GM19025 (cell line): ENCODE data around the gene DPH1.

Source experiments
- ATAC-seq: cut with Tn5 transposase; IDR thresholded peaks from one replicate; pipeline ENCODE4 v1.9.1; 2021; ENCODE audit warnings: mild to moderate bottlenecking, low read depth, moderate library complexity; ENCODE audit not compliant: unreplicated experiment

Gene DPH1

GRCh38 chr17:2048805-2049204, 18.9 kb downstream of the DPH1 start:
- no peak for ATAC-seq

DNA sequence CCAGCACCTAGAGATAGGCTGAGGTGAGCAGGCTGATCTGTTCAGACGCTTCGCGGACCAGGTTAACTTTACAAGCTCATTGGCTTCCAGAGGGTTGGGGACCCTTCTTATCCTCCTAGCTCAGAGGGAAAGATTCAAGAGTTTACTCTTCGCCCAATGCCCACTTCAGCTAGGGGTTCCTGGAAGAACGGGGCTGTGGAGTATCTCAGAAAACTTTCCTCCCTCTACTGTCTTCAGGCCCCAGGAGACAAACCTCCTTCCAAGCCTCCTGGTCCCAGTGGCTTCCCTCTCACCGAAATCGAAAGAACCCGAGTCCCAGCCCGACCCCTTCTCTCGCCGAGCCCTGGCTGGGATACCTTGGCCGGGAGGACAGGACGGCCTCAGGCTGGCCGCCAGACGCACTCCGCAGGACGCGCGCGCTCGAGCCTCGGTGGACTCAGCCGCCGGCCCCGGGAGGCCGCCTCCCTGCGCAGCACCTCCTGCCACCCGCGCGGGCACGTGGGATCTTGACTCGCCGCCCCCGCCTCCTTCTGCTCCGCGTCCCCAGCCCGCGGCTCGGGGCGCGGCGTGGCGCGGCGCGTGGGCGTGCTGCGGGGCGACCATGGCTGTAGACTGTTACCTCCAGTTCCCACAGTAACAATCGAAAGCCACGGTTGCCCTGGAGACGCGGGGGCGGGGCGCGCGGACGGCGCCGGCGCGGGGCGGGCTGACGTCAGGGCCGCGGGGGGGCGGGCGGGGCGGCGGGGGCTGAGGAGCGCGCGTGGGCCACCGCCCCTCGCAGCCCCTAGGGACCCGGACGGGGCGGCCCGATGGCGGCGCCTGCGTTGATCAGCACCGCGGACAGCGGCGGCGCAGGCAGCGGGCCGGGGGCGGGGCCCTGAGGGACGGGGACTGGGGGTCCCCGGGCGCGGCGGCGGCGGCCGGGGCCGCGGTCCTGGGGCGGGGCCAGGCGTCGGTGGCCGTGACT, 19.7 kb downstream of the DPH1 start:
- ATAC-seq: peak; percentile 60

DNA sequence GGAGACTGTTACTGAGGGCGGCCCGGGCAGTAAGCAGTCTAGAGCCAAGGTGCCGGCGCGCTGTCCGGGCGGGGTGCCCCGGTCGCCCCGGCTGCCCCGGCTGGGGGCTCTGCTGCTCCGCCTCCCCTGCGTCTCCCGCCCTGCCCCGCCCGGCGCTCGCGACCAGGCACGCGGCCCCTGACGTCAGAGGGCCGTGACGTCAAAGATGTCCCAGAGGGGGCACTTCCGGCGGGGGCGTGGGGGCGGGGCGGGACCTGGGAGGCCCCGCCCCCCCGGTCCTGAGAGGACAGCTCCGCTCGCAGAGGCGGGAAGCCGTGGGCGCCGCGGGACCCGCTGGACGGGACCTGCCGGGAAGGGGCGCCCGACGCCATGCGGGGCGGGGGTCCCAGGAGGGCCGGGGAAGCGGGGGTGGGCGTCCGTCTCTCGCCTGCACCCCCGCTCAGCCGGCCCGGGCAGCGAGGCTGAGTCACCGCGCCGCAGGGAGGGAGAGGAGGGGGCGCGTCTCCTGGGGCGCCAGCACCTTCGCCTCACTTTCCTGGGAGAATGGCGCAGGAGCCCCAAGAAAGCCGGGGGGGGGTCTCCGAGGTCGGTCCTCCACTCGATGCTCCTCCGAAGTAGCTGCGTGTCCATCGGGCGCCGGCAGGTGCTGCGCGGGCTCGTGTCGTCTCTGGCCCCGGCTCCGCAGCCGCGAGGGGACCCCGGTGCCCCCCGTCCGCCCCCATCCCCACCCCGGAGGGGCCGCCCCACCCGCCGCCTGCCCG, 20.5 kb downstream of the DPH1 start:
- peak; percentile 19 for ATAC-seq

DNA sequence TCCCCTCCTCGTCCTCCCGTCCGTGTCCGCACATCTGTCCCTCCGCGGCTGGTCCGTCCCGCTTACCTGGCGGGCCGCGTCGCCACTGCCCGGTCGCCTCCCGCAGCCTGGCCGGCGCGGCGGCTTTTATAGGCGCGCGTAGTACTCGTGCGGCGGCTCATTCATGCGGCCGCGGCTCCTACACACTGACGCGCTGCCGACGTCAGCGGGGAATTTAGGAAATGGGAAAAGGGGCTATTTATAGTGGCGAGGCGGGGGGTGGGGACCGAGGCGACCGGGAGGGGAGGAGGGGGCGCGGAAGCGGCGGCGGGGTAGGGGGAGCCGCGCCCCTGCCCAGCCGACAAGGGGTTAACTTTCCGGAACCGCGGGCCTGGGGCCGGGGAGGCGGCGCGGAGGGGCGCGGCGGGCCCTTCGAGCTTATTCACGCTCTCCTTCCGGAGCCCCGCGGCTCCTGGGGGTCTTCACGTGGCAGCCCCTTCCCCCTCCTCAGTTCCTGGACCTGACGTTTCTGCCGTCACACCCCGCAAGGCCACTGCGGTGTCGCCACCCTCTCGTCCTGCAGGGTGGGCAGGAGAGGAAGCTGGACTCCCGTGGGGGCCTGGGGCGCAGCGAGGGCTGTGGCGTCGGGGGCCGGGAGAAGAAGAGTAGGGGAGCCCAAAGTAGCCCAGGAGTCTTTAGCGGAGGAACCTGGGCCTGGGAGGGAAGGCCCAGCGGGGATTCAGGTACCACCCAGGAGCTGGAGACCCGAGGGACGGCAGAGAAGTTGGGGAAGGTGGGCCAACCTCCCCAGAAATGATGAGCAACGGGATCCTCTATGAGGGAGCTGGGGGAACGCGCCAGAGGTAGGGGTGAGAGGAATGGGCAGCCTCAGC, 21.3 kb downstream of the DPH1 start:
- no peak for ATAC-seq

DNA sequence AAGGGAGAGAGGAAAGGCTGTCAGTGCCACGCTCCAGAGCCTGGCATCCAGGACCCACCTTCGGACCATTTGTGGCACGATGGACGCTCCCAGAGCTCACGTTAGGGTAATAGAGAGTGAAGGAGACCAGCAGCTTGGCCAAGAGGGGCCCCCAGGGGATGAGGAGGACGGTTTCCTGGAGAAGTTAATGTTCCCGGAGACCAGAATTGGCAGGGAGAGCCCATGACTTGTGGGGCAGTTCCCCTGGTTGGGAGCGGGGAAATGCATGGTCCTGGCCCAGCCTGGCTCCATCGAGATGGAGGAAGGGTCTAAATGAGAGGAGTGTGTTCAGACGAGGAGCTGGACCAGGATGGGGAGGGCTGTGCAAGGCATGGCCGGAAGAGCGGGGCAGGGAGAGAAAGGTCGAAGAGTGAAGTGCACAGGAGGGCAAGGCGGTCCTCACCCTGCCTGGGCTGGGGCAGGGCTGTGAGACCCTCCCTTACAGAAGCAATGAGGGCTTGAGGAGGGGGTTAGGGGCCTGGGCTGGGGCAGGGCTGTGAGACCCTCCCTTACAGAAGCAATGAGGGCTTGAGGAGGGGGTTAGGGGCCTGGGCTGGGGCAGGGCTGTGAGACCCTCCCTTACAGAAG, 22.1 kb downstream of the DPH1 start:
- no peak for ATAC-seq

- ATAC-seq: no peak
Measured at GRCh38 chr17:2053380-2054261, 23.7 kb downstream of the DPH1 start.

DNA sequence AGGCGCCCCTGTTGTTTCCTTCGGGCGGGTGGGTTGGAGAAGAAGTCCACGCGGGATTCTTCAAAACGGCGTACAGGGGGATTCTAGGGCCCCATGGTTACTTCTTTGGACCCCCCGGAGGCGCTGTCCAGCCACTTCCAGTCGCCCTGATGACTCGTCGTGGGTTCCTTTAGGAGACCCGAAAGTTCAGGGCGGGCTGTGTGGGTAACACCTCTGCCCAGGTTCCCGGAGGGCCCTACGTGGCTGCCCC, 24.2 kb downstream of the DPH1 start:
- no peak for ATAC-seq

DNA sequence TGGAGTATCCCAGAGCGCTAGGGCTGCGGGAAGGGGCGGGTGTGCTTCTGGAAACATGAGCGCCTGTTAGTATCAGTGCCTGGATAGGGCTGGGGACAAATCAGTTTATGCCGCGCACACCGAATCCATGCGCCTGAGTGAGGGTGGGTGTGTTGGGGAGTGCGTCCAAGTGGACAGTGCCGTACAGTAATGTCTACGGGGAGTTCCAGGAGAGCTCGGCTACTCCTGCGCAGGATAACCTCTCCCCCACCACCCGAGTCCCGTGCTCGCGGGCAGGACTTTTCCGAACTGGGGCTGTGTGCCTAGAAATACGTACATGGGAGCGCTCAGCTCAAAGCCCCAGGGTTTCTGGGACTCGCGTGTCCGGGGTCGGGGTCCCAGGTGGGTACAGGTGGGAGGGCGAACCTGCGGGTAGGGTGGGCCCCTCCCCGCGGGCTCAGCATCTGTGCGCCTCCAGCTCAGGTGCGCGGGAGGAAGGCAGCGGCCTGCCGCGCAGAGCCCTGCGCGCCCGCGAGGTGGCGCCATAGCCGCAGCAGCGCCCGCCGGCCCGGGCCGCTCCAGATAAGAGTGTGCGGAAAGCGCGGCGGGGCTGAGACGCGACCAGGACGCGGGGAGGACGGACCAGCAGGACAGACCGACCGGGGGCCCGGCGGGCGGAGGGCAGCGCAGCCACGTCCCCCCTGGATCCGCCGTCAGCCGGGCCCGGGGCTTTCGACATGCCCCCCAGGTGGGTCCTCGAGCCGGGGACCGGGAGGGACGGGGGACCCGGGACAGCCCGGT, 24.7 kb downstream of the DPH1 start, which contains the start of gene HIC1:
TSS of gene HIC1 (plus strand) at position 592 of the 780 bp plus-strand sequence. CDS start 1,588 bp downstream, outside the sequence.
- no peak for ATAC-seq

DNA sequence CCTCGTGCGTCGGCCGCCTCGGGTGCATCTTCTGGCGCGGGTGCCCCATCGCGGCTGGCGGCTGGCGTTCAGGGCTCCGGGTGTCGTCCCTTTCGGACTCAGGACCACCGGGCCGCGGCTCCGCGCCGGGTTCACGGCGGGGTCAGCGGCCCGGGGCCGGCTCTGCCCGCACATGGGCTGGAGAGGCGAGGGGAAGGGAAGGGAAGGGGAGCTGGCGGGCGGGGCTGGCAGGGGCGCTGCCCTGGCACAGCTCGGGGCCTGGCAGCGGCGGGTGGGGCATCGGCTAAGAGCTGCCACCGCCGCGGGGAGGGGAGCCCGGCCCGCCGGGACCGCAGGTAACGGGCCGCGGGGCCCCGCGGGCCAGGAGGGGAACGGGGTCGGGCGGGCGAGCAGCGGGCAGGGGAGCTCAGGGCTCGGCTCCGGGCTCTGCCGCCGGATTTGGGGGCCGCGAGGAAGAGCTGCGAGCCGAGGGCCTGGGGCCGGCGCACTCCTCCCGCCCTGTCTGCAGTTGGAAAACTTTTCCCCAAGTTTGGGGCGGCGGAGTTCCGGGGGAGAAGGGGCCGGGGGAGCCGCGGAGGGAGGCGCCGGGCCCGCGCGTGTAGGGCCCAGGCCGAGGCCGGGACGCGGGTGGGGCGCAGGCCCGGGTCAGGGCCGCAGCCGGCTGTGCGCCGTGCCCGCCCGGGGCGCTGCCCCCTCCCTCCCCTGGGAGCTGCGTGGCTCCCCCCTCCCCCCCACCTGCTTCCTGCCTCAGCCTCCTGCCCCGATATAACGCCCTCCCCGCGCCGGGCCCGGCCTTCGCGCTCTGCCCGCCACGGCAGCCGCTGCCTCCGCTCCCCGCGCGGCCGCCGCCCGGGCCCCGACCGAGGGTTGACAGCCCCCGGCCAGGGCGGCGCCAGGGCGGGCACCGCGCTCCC, 25.6 kb downstream of the DPH1 start:
- ATAC-seq: no peak

DNA sequence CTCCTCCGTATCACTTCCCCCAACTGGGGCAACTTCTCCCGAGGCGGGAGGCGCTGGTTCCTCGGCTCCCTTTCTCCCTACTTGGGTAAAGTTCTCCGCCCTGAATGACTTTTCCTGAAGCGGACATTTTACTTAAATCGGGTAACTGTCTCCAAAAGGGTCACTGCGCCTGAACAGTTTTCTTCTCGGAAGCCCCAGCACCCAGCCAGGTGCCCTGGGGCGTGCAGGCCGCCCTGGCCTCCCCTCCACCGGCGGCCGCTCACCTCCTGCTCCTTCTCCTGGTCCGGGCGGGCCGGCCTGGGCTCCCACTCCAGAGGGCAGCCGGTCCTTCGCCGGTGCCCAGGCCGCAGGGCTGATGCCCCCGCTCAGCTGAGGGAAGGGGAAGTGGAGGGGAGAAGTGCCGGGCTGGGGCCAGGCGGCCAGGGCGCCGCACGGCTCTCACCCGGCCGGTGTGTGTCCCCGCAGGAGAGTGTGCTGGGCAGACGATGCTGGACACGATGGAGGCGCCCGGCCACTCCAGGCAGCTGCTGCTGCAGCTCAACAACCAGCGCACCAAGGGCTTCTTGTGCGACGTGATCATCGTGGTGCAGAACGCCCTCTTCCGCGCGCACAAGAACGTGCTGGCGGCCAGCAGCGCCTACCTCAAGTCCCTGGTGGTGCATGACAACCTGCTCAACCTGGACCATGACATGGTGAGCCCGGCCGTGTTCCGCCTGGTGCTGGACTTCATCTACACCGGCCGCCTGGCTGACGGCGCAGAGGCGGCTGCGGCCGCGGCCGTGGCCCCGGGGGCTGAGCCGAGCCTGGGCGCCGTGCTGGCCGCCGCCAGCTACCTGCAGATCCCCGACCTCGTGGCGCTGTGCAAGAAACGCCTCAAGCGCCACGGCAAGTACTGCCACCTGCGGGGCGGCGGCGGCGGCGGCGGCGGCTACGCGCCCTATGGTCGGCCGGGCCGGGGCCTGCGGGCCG, 26.5 kb downstream of the DPH1 start:
- no peak for ATAC-seq

- ATAC-seq: no peak
Measured at GRCh38 chr17:2057175-2057759, 27.3 kb downstream of the DPH1 start.

DNA sequence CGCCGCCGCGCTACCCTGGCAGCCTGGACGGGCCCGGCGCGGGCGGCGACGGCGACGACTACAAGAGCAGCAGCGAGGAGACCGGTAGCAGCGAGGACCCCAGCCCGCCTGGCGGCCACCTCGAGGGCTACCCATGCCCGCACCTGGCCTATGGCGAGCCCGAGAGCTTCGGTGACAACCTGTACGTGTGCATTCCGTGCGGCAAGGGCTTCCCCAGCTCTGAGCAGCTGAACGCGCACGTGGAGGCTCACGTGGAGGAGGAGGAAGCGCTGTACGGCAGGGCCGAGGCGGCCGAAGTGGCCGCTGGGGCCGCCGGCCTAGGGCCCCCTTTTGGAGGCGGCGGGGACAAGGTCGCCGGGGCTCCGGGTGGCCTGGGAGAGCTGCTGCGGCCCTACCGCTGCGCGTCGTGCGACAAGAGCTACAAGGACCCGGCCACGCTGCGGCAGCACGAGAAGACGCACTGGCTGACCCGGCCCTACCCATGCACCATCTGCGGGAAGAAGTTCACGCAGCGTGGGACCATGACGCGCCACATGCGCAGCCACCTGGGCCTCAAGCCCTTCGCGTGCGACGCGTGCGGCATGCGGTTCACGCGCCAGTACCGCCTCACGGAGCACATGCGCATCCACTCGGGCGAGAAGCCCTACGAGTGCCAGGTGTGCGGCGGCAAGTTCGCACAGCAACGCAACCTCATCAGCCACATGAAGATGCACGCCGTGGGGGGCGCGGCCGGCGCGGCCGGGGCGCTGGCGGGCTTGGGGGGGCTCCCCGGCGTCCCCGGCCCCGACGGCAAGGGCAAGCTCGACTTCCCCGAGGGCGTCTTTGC, 28.0 kb downstream of the DPH1 start:
- no peak for ATAC-seq

DNA sequence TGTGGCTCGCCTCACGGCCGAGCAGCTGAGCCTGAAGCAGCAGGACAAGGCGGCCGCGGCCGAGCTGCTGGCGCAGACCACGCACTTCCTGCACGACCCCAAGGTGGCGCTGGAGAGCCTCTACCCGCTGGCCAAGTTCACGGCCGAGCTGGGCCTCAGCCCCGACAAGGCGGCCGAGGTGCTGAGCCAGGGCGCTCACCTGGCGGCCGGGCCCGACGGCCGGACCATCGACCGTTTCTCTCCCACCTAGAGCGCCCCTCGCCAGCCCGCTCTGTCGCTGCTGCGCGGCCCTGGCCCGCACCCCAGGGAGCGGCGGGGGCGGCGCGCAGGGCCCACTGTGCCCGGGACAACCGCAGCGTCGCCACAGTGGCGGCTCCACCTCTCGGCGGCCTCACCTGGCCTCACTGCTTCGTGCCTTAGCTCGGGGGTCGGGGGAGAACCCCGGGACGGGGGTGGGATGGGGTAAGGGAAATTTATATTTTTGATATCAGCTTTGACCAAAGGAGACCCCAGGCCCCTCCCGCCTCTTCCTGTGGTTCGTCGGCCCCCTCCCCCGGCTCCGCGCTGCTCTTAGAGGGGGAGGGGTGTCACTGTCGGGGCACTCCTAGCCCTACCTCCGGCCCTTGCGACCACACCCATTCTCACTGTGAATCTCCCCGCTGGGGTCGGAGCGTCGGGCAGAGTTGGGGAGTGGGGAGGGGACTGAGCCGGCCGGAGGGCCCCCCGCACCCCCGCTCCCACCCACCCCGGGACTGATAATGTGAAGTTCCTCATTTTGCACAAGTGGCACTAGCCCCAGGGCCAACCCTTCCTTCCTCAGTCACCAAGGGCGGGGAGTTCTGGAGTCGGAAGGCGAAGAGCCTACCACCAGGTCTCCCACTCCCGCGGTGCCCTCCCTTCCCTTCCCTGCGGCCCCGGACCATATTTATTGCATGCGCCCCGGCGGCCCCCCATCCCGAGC, 28.9 kb downstream of the DPH1 start:
- ATAC-seq: no peak
